NCI-H1092 (cell line): ENCODE results near the gene TMSB15B.
"Not testable (repeated sequence)": the region's sequence is repeated elsewhere in the genome, so short reads cannot be mapped to it uniquely, and the experiment has no call there.

Source experiments
- DNase-seq: peaks from one replicate; lab custom pipeline; 2025; lab: John Stamatoyannopoulos, UW

The TMSB15B gene

GRCh38 chrX:103962411-103963278 lies at the start of gene TMSB15B:
TMSB15B (plus strand) TSS chrX:103962627.
- not testable (repeated sequence) for DNase-seq

- no peak for DNase-seq
Measured at GRCh38 chrX:103913356-103914020, 48.9 kb upstream of the TMSB15B start.

- DNase-seq = peak; percentile 82
Measured at GRCh38 chrX:103918050-103918449, 44.4 kb upstream of the TMSB15B start.

- DNase-seq = peak; percentile 71
Measured at GRCh38 chrX:103918571-103919269, 43.7 kb upstream of the TMSB15B start.

- DNase-seq = peak; percentile 57
Measured at GRCh38 chrX:103919270-103919637, 43.2 kb upstream of the TMSB15B start.

GRCh38 chrX:103920515-103920914 lies 41.9 kb upstream of the TMSB15B start:
- not testable (repeated sequence) for DNase-seq

GRCh38 chrX:103927030-103927429 lies 35.4 kb upstream of the TMSB15B start:
- DNase-seq = no peak

- DNase-seq = no peak
Measured at GRCh38 chrX:103927633-103928032, 34.8 kb upstream of the TMSB15B start.

GRCh38 chrX:103932133-103932532 lies 30.3 kb upstream of the TMSB15B start:
- DNase-seq = no peak

GRCh38 chrX:103940257-103940656 lies 22.2 kb upstream of the TMSB15B start:
- DNase-seq = not testable (repeated sequence)

- no peak for DNase-seq
Measured at GRCh38 chrX:103941201-103941975, 21.0 kb upstream of the TMSB15B start.

- no peak for DNase-seq
Measured at GRCh38 chrX:103949506-103949905, 12.9 kb upstream of the TMSB15B start.

- DNase-seq = no peak
Measured at GRCh38 chrX:103953353-103953752, 9.1 kb upstream of the TMSB15B start.

- no peak for DNase-seq
Measured at GRCh38 chrX:103954259-103954658, 8.2 kb upstream of the TMSB15B start.

- DNase-seq = not testable (repeated sequence)
Measured at GRCh38 chrX:103960599-103960998, 1.8 kb upstream of the TMSB15B start.

GRCh38 chrX:103983508-103983907 lies 21.1 kb downstream of the TMSB15B start:
- not testable (repeated sequence) for DNase-seq

GRCh38 chrX:103999234-103999633 lies 36.8 kb downstream of the TMSB15B start:
- no peak for DNase-seq

- DNase-seq = no peak
Measured at GRCh38 chrX:104008831-104009230, 46.4 kb downstream of the TMSB15B start.

- no peak for DNase-seq
Measured at GRCh38 chrX:104013158-104013557, 50.7 kb downstream of the TMSB15B start.

GRCh38 chrX:104013606-104014005 lies 51.2 kb downstream of the TMSB15B start, which contains the start of gene H2BW1:
H2BW1 (minus strand) TSS chrX:104013708; CDS start chrX:104013576, 132 bp downstream.
- DNase-seq = no peak

- not testable (repeated sequence) for DNase-seq
Measured at GRCh38 chrX:104015576-104015975, 53.1 kb downstream of the TMSB15B start.
